Right lobe of liver (tissue), 4 donors: Measurements from ENCODE around the gene ANKRD45.
"Not testable (repeated sequence)": the region's sequence is repeated elsewhere in the genome, so short reads cannot be mapped to it uniquely, and the experiment has no call there.

Source experiments
- POLR2A ChIP-seq: fragments of 450-650 bp; IDR thresholded peaks from one replicate; pipeline ENCODE4 v1.6.1; 2017; ENCODE audit warnings: antibody characterized with exemption, mild to moderate bottlenecking
- TF ChIP-seq, protein P1 (sequence below), 4 donors: fragments of 200-600 bp in 3 of 4; fragments of 450-650 bp in 1 of 4; IDR thresholded peaks; one replicate each; pipeline versions ENCODE4 v1.5.1 to v1.8.0; 2016 to 2022; ENCODE audit warnings: antibody characterized with exemption in 4 of 4, mild to moderate bottlenecking in 2 of 4
- donor health status: DM: no; HTN: no; CAD: no.
- donor health status: DM: no; HTN: no; CAD: no.
- donor health status: DM: no; HTN: yes; CAD: no.

DNA sequence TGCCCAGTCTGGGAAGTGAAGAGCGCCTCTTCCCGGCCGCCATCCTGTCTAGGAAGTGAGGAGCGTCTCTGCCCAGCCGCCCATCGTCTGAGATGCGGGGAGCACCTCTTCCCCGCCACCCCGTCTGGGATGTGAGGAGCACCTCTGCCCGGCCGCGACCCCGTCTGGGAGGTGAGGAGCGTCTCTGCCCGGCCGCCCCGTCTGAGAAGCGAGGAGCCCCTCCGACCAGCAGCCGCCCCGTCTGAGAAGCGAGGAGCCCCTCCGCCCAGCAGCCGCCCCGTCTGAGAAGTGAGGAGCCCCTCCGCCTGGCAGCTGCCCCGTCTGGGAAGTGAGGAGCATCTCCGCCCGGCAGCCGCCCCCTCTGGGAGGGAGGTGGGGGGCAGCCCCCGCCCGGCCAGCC lies 56.6 kb downstream of the ANKRD45 start:
- TF ChIP-seq, protein P1, sequence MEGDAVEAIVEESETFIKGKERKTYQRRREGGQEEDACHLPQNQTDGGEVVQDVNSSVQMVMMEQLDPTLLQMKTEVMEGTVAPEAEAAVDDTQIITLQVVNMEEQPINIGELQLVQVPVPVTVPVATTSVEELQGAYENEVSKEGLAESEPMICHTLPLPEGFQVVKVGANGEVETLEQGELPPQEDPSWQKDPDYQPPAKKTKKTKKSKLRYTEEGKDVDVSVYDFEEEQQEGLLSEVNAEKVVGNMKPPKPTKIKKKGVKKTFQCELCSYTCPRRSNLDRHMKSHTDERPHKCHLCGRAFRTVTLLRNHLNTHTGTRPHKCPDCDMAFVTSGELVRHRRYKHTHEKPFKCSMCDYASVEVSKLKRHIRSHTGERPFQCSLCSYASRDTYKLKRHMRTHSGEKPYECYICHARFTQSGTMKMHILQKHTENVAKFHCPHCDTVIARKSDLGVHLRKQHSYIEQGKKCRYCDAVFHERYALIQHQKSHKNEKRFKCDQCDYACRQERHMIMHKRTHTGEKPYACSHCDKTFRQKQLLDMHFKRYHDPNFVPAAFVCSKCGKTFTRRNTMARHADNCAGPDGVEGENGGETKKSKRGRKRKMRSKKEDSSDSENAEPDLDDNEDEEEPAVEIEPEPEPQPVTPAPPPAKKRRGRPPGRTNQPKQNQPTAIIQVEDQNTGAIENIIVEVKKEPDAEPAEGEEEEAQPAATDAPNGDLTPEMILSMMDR (IDR thresholded peaks at IDR 0.05) = not testable (repeated sequence)
- TF ChIP-seq POLR2A = not testable (repeated sequence)
